CD4-positive, alpha-beta T cell treated with Interleukin-17A for 4 hours (primary cell): ENCODE measurements around the gene CFAP45.

Experiments used
- DNase-seq: peaks from one replicate; pipeline ENCODE4 v3.0.0-alpha.2; 2020; ENCODE audit warnings: mixed read lengths

Gene CFAP45

GRCh38 chr1:159870704-159871103, 29.3 kb downstream of the CFAP45 start:
- no peak for DNase-seq

- no peak for DNase-seq
These were observed 30.4 kb downstream of the CFAP45 start for GRCh38 chr1:159869607-159870006.

DNA sequence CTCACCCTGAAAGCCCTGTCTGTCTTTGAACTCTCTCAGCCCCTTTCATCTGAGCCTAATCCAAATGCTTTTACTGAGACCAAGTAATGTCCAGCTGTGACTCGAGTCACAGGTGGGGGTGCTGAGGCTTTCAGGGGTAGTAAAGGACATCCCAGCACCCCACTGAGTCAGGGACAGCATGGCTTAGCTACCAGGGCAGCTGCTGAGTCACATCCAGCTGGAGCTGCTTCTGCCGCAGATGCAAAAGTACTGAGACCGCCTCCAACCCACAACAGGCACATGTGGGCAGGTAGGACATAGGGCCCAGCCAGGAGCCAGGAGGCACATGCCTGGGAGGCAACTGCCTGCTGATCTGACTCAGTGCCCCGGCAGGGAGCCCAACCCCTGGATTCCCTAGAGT, 30.8 kb downstream of the CFAP45 start:
- peak; percentile 10 for DNase-seq

DNA sequence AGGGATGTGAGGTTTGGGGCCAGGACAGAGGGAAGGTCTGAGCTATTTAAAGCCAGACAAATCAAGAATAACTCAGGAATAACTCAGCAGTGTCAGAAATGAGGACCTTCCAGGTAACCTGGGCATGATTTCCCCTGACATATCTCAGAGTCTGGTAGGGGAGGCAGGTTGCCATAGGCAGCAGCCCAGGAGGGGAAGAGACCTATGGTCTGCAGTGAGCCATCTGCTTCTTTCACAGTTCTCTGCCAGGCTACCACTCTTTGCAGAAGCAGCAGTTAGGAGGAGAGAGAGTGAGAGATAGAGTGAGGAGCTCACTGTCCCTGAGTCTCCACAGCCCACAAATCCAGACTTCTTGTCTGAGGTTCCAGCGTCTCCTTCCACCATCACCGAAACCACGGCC, 31.2 kb downstream of the CFAP45 start:
- DNase-seq = no peak

GRCh38 chr1:159867664-159868026, 32.3 kb downstream of the CFAP45 start:
- no peak for DNase-seq

DNA sequence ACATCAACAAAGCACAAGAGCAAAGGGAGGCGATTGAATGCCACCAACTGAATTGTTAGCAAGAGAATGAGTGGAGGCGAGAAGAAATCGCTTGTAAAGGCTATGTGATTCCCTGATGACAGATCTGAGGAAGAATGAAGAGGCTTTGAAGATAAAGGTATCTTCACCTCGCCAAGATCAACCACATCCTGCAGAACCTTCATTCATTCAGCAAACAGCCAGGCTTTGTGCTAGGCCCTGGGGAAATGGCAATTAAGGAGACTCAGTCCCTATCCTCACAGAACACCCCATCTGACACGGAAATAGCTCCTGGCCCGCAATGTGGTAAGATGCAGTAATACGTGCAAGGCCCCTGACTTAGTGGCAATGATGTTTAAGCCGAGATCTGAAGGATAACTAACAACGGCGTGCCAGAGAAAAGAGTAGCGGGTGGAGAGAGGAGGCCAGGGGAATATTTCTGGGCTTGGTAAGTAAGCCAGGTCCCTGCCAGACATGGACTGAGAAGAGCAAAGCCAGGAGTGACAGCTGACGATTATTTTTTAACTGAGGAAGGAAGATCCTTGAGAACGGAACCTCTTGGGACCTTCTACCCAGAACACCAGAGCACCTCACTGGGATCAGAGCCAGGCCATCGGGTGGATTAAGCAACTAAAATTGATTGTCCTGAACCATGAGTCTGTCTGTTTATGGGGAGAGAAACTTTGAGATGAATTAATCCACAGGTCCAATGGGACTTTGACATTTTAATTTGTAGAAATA, 32.9 kb downstream of the CFAP45 start:
- DNase-seq = no peak

- no peak for DNase-seq
These were observed 33.9 kb downstream of the CFAP45 start for GRCh38 chr1:159866066-159866465.

GRCh38 chr1:159864262-159864661, 35.7 kb downstream of the CFAP45 start:
- DNase-seq = no peak

- DNase-seq = no peak
These were observed 37.4 kb downstream of the CFAP45 start, which contains the start of gene VSIG8 for GRCh38 chr1:159862557-159862956. Gene VSIG8, minus strand, starts transcription at chr1:159862657. Its CDS starts 136 bp downstream, at chr1:159862521.

GRCh38 chr1:159862031-159862430, 37.9 kb downstream of the CFAP45 start:
- no peak for DNase-seq

DNA sequence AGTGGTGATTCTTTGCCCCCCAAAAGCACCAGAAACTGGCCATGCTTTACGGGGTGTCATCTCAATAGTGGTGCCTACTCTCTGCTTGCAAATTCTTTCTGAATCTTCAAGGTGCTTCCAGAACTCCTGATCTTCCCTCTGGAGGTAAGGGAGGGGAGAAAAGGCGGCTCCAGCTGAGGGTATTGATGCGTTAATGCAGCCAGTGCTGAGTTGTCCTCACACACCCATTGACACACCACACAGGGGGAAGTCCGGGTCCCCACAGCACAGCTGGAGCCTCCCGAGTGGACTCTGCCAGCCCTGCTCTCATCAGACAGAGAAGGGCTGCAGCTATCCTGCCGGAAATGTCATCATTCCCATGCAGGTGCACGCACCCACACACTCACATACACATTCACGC, 38.7 kb downstream of the CFAP45 start:
- no peak for DNase-seq

DNA sequence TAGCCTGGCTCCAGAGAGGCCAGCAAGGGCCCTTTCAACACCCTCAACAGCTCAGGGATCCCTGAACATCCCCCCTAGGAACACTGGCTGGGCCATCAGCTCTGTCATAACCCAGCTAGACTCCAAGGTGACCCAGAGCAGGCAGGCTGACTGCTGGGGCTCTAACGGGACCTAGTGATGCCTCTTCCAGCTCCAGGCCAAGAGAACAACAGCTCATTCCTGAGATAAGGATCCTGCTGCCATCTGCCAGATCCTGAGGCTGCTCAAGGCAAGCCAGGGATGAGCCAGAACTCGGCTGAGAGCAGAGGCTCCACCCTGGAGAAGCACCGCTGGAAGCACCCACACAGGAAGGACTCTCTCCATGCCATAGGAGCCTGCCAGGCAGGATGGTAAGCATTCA, 39.5 kb downstream of the CFAP45 start:
- DNase-seq = no peak

DNA sequence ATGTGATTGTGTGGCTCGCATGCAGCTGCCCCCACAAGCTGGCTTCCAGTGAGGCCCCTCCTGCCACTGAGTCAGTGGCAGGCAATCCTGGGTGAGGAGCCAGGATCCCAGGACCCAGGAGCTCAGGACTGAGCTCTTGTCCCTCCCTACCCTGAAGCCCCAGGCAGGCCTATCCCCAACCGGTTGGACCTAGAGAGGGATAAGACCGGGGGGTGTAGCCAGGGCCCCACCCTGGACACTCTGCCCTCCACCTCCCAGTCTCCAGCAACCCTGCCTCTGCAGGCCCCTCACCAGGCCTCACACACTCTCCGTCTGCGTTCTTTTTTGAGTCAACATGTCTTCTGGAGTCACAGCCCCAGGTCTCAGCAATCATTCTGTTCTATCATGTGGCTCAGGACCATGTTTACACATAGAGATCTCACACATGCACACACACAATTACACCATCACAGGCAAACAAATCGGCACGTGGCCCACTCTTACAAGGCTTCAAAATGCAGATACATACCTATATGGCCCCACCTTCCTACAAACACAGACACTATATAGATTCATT, 40.1 kb downstream of the CFAP45 start:
- no peak for DNase-seq

- no peak for DNase-seq
These were observed 42.1 kb downstream of the CFAP45 start for GRCh38 chr1:159857889-159858288.

DNA sequence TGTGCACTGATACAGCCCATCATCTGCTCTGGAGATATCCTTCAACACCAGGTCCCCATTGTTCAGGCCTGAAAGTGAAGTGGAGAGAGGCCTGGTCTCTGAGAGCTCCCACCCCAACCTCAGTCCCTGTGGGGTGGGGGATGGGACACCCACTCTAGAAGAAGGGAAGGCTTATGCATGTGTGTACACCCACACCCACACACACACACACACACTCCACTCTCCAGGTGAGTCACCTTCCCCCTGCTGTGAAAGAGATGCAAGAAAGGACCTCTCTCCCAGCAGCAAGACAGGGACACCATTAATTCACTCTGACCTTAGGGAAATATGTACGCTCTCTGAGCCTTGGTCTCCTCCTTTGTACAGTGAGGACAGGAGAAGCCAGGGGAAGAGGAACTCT, 43.4 kb downstream of the CFAP45 start:
- DNase-seq = no peak

- no peak for DNase-seq
These were observed 44.3 kb downstream of the CFAP45 start for GRCh38 chr1:159855709-159856108.

DNA sequence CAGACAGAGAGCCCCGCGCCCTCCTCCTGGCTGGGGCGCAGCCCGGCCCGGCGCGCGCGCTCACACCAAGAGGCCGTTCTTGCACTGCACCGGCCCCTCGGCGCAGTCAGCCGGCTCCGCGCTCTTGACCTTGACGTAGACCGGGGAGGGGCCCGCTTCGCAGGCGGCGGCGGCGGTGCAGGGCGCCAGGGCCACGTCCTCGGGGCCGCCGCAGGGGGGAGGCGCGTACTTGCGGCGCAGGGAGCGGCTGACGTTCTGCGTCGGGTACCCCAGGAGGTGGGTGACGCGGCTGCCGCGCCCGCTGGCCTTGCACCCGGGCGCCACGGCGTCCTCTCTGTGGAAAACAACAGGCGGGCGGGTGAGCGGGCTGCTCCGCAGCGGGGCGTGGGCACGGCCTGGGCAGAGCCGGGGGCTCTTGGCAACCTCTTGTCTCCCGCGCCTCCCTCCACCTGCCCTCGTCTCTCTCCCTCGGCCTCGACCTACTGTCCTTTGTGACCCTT, 45.2 kb downstream of the CFAP45 start:
- DNase-seq = peak; percentile 87

DNA sequence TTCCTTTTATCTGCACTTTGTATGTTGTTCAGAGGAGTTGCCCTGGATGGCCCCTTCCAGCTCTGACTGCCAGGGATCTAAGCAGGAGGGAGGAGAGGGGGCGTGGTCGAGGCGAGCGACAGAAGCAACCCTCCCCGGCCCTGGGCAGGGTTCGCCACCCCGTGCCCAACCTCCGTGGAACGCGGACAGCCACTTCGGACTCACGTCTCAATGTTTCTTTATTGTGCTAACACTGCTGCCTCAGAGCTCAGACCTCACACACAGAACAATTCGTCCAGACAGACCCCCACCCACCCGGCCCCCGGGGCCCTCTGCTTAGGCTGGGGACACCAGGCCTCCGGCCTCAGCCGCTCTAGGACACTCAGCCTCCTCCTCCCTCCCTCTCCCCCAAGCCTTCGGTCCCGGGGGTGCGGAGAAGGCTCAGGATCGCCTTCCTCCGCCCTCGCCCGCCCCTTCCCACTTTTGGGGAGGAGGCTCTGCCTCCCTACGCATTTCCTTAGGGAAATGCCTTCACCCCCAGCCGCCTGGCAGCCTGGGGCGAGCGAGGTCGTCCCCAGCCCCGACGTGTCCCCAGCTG, 45.8 kb downstream of the CFAP45 start:
- peak; percentile 52 for DNase-seq

DNA sequence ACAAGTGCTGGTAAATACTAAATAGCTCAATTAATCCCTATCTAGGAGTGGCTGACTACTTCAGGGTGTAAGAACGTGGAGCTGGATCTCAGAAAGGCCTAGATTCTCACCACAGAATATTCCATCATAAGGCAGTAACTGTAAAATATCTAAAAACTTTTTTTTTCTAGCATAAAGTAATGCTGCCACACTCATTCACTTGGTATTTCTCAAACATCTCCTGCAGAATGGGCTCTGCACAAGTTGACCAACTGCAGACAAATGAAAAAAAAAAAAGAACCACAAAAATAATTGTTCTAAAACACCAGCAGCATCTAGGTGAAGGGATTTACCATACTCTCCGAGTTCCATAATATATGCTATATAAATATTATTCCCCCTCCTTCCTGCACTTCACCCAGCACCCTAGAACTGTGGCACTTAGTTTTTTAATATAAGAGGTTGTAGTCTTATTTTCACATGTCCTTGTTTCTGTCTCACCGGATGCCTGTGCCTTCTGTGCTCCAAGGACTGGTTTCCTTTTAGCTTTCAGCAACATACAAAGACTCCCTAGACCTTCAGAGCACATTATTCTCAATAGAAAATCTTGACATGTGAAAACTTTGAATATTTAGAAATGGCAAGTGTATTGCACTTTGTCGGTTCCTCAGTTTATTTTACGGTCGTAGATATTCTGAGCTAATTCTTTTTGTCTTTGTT, 46.4 kb downstream of the CFAP45 start:
- no peak for DNase-seq

- DNase-seq = no peak
These were observed 48.6 kb downstream of the CFAP45 start for GRCh38 chr1:159851407-159851806.

DNA sequence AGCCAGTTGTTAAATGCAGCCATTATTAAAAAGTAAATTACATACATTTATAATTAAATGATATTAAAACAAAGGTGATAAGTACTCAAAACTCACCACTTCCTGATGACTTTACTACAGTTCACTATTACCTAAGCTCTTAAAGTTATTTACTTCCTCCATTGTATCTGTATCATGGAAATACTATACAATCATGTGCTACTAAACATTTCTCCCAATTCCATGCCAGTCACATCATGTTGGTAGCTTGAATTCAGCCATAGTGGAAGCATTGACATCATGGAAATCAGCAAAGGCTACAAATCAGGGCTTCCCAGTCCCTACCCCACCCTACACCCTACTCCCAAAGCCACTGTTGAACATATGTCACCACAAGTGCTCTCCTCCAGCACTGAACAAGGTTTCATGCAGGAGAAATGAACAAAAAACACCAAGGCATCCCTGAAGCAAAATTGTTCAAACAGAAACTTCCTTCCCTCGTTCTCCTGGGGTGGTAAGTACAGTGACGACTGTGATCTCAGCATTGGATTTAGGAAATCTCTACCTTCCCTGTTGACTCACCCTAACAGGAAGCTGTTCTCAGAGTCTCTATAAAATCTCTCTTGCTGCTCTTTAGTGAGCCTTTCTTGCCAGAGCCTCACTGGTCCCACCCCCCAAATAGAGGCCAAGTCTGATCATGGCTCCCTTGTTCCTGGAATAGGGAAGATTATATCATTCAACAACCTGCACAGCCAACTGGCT, 50.2 kb downstream of the CFAP45 start:
- DNase-seq = no peak

- DNase-seq = no peak
These were observed 51.6 kb downstream of the CFAP45 start for GRCh38 chr1:159848326-159848725.

DNA sequence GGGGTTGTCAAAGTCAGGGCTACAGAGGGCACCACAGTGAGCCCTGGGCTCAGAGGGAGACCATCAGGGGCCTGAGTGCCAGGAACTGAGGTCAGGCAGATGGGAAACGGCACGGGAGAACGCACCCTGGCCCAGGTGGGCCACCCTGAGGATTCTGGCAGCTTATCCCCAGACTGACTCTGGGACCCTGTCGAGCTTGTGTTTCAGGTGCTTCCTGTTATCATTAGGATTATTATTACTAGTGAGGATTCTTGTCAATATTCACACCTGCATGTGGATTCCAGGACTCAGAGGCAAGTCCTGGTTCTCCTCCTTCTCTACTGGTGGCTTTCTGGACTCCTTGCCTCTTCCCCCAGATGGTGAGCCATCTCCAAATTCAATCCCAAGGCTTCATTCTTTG, 52.7 kb downstream of the CFAP45 start:
- no peak for DNase-seq
